Liver (tissue), 3 donors: Measurements from ENCODE around the gene MAN2A2.

Experiments used
- ATF3 ChIP-seq: IDR thresholded peaks from 2 replicates; pipeline ENCODE4 v1.6.1; 2016; ENCODE audit warnings: antibody characterized with exemption
- CTCF ChIP-seq: fragments of 150-350 bp; IDR thresholded peaks from 2 replicates; pipeline ENCODE4 v1.5.1; 2017; ENCODE audit warnings: improper control_type of control experiment, low read depth, low read length; ENCODE audit not compliant: missing input control
- EGR1 ChIP-seq, 2 donors: IDR thresholded peaks; 2 replicates each; pipeline ENCODE4 v1.6.1; 2016 to 2018; ENCODE audit warnings: antibody characterized with exemption in 2 of 2, low read depth in 2 of 2
- GABPA ChIP-seq, 2 donors: IDR thresholded peaks in 1 of 2; conservative IDR thresholded peaks in 1 of 2; 2 replicates each; pipeline ENCODE4 v1.6.1; 2016; ENCODE audit warnings: antibody characterized with exemption in 2 of 2, mild to moderate bottlenecking in 1 of 2, moderate library complexity in 1 of 2
- HNF4A ChIP-seq, 2 donors: conservative IDR thresholded peaks; 2 replicates each; pipeline ENCODE4 v1.6.1; 2016; ENCODE audit warnings: antibody characterized with exemption in 2 of 2, mild to moderate bottlenecking in 2 of 2
- JUND ChIP-seq, 2 donors: IDR thresholded peaks; 2 replicates each; pipeline ENCODE4 v1.6.1; 2016; ENCODE audit warnings: antibody characterized with exemption in 2 of 2
- NR2F2 ChIP-seq: IDR thresholded peaks from 2 replicates; pipeline ENCODE4 v1.6.1; 2016; ENCODE audit warnings: antibody characterized with exemption
- REST ChIP-seq: IDR thresholded peaks from 2 replicates; pipeline ENCODE4 v1.6.1; 2016; ENCODE audit warnings: antibody characterized with exemption, mild to moderate bottlenecking
- SP1 ChIP-seq: IDR thresholded peaks from 2 replicates; pipeline ENCODE4 v1.6.1; 2018; ENCODE audit warnings: antibody characterized with exemption, mild to moderate bottlenecking
- donor health status: healthy.
- donor health status: healthy.

- TF ChIP-seq HNF4A (conservative IDR thresholded peaks at IDR 0.05), result peak in 1 of 2 donors; percentile 38
- TF ChIP-seq CTCF, result no peak
- no peak for TF ChIP-seq JUND (IDR thresholded peaks at IDR 0.05)
- TF ChIP-seq SP1, result peak; percentile 45
- no peak for TF ChIP-seq GABPA (IDR thresholded peaks at IDR 0.05 in 1 of 2, conservative IDR thresholded peaks at IDR 0.05 in 1 of 2)
- TF ChIP-seq NR2F2, result no peak
- peak; percentile 55 for TF ChIP-seq REST
- no peak for TF ChIP-seq ATF3
- TF ChIP-seq EGR1 (IDR thresholded peaks at IDR 0.05; ENCODE audit: low read depth in 2 of 2), result no peak
Measured at GRCh38 chr15:90857883-90858443, 45.1 kb upstream of the MAN2A2 start.
